HG03066 (cell line): ENCODE data around the gene XBP1.
"Not testable (repeated sequence)": the region's sequence is repeated elsewhere in the genome, so short reads cannot be mapped to it uniquely, and the experiment has no call there.

ENCODE experiments used
- ATAC-seq: cut with Tn5 transposase; IDR thresholded peaks from one replicate; pipeline ENCODE4 v1.9.1; 2021; ENCODE audit warnings: low read depth; ENCODE audit not compliant: unreplicated experiment

Gene XBP1

DNA sequence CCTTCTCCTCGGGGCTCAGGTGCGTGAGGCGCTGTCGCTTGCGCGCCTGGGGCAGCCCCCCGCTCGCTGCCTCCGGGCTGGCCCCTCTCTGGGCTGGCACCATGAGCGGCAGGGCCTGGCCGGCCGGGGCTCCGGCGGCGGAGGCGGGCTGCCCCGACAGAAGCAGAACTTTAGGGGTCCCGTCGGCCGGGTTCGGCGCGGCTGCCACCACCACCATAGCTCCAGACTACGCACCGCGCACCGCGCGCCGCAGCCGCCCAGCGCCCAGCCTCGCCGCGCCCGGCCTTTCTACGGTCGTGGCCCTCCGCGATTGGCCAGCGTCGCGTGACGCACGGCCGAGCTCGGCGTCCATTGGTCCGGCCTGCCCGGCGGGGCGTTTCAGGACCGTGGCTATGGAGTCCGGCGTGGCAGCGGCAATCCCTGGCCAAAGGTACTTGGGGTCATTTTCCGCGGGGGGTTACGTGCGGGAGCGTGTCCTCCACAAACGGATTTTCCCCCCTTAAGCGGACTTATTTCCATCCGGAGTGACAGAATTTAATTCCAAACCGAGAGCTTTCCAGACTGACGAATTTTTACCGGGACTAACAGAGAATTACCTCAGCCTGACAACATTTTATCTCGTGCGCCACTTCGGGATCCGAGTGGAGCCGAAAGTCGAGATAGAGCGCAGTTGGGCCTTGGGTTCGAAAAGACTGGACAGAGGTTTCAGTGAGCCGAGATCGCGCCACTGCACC lies at the start of gene XBP1:
TSS of gene XBP1 (minus strand) at position 262 of the 734 bp plus-strand sequence.
- peak; percentile 75 for ATAC-seq

DNA sequence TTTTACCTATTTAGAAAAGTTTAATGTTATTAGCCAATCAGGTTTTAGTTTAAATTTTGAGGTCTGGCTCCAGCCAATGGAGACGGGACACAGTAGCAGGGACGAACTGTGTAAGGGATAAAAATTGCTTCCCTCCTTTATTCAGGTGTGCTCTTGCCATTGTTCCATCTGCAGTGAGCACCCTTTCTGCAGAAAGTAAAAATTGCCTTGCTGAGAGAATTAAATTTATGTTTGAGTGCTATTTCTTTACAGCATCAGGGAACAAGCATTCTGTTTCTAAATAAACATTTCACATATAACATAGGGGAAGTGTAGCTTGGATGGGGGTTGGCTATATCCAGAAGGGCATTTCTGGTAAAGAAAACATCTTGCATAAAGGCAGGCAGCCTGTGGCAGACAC lies 46.6 kb upstream of the XBP1 start:
- ATAC-seq, result no peak

DNA sequence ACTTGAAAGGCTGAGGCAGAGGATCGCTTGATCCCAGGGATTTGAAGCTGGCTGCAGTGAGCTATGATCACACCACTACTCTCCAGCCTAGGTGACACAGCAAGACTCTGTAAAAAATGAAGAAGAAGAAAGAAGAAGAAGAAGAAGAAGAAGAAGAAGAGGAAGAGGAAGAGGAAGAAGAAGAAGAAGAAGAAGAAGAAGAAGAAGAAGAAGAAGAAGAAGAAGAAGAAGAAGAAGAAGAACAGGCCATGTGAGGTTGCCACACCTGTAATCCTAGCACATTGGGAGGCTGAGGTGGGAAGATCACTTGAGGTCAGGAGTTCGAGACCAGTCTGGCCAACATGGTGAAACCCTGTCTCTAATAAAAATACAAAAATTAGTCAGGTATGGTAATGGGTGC lies 43.9 kb upstream of the XBP1 start:
- ATAC-seq, result not testable (repeated sequence)

DNA sequence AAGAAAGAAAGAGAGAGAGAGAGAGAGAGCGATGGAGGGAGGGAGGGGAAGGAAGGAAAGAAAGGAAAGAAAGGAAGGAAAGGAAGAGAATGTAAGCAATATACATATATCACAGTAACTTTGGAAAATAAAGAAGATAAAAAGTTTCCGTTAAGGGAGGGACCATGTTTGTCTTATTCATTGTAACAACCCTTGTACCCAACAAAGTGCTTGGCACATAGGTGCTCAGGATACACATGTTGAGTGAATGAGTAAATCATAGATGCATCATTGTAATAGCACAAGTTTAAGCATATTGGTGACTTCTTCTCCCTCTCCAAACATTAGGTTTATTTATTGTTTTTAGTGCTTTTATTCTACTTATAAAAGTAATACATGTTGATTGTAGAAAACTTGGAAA lies 43.3 kb upstream of the XBP1 start:
- ATAC-seq, result no peak

DNA sequence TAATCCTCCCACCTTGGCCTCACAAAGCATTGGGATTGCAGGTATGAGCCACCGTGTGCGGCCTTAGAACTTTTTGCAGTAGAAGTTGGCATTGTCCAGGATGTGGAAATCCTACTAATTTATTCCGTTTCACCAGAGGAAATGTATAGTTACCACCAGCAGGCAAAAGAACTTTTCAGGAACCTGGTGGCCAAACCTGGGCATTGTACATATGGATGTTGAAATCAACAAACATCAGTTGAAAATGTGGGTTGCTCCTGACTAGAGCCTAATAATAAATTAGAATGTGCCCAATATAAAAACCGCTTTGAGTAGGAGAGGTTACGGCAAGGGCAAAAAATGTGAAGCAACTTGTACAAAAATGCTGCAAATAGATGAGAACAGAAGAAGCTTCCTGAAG lies 40.7 kb upstream of the XBP1 start:
- no peak for ATAC-seq

DNA sequence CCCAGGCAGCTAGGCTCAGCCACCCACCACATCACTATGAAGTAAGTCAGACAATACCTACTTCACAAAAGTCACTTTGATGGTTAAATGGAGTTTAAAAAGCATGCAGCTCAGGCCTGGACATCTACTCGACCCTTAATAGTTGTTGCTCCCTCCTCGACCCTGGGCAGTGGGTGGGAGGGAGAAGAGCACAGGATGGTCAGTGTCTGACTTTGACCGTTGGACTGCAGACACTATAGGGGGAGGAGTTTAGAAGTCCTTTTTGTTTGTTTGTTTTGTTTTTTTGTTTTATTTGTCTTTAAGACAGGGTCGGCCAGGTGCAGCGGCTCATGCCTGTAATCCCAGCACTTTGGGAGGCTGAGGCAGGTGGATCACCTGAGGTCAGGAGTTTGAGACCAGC lies 38.6 kb upstream of the XBP1 start:
- ATAC-seq, result no peak

DNA sequence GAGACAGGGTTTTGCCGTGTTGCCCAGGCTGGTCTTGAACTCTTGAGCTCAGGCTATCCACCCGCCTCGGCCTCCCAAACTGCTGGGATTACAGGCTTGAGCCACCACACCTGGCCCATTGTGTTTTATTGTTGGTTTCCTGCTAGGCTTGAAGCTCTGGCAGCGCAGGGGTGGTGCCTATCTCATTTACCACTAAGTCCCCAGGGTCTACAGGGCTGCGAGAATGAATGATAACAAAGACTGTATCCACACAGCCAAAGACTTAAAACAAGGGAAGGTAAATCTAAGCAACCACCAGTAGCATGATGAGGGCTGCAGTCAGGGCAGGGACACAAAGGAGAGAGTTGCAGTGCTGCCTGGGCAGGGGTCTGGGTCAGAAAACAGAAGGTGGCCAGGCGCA lies 37.3 kb upstream of the XBP1 start:
- ATAC-seq, result no peak

DNA sequence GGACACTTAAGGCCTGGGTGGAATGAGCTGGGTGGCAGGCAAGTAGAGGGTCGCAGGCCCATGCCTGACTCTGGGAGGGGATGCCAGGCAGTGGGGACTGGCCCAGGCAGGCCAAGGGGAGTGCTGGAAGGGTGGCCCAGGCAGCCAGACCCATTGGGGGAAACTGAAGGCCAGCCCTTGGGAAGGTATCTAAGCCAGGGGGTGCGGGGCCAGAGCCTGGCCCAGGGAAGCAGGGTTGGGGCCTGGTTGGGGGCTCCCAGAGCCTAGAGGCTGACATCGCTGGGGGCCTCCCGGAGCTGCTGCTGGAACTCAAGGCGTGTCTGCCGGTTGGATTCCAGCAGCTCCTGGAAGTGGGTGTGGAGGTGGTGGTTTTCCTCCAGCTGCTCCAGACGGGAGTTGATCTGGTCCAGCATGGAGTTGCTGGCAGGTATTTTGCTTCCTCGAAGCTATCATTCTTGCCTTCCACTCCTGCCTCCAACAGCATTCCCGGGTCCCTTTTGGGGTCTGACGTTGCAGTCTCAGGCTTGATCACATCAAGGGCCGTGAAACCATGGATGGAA lies 35.3 kb upstream of the XBP1 start:
- ATAC-seq, result no peak

DNA sequence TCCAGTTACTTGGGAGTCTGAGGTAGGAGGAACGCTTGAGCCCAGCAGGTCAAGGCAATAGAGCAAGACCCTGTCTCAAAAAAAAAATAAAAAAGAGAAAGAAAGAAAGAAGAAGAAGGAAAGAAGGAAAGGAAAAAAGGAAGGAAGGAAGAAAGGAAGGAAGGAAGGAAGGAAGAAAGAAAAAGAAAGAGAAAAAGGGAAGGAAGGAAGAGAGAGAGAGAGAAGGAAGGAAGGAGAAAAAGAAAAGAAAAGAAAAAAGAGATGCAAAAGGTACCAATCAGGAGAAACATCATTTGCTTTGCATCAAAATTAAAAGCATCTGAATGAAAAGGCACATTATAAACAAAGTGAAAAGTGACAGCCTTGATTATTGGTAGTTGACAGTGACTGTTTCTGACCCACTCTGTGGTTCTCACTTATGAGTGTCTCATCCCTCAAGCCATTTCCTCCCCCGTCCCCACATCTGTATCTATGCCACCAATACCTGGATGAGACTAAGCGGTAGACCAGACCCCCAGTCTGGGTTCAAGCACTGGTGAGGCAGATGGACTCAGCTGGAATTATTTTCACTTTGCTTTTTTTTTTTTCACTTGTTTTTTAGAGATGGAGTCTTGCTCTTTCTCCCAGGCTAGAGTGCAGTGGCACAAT lies 33.0 kb upstream of the XBP1 start:
- ATAC-seq, result no peak

DNA sequence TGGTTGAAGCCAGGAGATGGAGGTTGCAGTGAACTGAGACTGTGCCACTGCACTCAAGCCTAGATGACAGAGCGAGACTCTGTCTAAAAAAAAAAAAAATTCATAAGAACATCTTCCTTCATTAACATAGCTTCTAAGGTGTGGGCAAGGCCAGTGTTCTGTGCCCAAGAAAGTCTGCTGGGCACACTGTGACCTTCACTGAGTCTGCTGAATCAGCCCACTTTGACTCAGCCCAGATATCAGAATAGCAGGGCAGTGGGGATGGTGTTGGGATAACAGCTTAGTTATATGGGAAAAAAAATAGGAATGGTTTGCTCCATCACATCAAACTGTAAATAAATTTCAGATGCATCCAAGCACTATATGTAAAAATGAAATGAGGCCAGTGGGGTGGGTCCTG lies 32.4 kb upstream of the XBP1 start:
- no peak for ATAC-seq

DNA sequence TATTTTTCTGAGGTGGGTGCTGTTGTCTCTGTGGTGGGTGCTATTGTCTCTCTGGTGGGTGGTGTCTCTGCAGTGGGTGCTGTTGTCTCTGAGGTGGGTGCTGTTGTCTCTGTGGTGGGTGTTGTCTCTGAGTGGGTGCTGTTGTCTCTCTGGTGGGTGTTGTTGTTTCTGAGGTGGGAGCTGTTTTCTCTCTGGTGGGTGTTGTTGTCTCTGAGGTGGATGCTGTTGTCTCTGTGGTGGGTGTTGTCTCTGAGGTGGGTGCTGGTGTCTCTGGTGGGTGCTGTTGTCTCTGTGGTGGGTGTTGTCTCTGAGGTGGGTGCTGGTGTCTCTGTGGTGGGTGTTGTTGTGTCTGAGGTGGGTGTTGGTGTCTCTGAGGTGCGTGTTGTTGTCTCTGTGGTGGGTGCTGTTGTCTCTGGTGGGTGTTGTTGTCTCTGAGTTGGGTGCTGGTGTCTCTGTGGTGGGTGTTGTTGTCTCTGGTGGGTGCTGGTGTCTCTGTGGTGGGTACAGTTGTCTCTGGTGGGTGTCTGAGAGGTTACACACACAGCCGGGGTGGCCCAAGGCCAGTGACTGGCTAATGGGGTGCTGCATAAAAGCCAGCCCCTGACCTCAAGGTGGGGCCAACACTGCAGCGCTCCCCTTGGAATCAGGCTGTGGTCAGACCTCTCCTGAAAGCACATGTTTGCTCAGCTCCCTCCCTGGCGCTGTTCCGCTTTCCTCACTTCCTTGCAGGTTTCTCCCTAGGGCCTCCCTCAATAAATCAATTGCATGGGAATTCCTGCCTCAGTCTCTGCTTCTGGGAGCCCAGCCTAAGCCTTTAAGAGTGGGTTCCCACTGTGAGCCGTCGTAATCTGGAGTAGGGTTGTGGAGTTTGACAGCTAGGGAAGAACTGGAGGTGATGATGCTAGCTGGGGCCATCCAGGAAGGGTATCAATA lies 31.0 kb upstream of the XBP1 start:
- ATAC-seq, result no peak

DNA sequence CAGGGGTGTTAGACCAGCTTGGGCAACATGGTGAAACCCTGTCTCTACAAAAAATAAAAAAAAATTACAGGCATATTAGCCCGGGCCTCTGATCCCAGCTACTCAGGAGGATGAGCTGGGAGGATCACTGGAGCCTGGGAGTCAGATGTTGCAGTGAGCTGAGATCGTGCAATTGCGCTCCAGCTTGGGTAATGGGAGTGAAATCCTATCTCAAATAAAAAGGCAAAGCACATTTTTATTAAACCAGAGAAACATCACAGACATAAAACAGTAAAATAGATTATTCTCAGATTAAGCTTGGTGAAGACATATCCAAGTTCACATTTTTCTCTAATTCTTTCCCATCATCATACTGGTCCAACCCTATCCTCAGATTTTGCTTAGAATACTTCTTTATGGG lies 30.1 kb upstream of the XBP1 start:
- no peak for ATAC-seq

DNA sequence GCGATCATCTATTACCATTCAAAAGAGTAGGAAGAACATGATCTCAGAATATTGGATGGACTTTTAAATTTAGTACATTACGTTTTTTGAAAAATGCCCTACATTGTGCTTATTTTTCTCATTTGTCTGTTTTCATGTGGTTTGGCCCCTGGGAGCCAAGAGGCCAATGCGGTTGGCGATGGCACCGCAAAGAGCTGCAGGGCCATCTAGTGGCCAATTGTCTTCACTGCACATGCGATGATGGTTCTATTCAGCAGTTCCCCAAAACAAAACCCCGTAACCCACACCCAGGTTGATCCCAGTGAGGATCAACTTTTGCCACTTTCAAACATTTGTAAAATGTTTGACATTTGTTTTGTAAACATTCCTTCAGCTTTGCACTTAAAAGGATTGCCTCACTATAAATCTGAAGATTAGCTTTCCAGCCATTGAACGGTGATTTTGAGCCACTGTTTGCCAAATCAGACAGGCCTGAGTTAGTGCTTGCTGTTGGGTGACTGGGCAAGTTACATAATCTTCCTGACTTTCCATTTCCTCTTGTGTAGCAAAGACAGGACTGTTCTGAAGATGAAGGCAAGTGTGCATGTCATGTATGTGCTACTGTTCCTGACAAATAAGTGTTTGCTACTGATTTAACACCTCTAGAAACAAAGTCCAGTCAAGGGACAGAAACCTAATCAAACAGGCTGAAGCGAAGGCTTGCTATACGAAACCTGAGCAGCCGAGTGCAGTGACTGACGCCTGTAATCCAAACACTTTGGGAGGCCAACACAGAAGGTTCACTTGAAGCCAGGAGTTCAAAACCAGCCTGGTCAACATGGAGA lies 29.2 kb upstream of the XBP1 start:
- ATAC-seq, result no peak

DNA sequence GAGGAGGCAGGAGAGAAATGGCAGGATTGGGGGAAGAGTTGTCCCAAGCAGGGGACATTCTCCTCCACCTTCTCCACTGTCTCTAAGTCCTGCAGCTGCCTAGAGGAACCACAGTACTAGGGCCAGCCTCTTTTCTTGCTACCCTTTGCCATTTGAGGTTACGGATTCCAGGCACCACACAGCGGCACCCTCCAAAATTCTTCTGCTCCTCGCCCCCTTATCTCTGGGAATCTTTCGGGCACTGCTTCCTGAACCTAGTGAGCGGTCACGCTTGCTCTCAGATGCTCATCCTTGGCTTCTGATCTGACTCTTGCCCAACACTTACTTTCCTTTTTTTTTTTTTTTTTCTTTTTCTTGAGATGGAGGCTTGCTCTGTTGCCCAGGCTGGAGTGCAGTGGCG lies 26.6 kb upstream of the XBP1 start:
- no peak for ATAC-seq

DNA sequence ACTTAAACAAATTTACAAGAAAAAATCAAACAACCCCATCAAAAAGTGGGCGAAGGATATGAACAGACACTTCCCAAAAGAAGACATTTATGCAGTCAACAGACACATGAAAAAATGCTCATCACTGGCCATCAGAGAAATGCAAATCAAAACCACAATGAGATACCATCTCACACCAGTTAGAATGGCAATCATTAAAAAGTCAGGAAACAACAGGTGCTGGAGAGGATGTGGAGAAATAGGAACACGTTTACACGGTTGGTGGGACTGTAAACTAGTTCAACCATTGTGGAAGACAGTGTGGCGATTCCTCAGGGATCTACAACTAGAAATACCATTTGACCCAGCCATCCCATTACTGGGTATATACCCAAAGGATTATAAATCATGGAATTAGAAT lies 26.1 kb upstream of the XBP1 start:
- not testable (repeated sequence) for ATAC-seq

DNA sequence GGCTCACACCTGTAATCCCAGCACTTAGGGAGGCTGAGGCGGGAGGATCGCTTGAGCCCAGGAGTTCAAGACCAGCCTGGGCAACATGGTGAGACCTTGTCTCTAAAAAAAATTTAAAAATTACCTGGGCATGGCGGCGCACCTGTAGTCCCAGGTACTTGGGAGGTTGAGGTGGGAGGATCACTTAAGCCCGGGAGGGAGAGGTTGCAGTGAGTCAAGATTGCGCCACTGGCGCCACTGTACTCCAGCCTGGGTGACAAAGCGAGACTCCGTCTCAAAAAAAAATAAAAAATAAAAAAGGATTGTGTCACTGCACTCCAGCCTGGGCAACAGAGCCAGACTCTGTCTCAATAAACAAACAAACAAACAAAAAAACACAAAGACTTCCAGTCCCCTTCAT lies 24.1 kb upstream of the XBP1 start:
- not testable (repeated sequence) for ATAC-seq

DNA sequence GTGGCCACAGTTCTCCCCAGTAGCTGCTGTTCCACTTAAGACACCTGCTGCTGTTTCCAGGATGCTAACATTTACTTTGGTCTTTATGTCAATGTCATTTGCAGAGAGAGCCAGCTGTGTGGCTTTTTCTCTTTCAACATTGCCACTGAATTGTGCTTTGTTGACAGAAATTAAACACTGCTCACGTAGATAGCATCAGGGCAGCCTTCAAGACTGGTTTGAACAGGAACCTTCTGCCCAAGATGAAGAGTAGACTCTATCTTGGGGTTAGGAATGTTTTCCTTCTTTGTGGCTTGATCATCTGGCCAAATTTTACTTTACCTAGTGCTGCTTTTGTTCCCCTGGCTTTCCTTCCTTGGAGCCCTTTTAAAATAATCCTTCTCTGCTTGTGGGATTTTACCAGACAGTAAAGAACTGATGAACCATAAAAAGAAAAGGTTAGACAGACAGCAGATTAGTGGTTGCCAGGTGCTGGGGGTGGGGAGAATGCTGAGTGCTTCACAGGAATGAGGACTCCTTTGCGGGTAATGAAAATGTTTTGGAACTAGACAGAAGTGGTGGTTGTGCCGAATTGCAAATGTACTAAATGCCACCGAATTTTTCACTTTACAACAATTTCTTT lies 22.7 kb upstream of the XBP1 start:
- no peak for ATAC-seq

DNA sequence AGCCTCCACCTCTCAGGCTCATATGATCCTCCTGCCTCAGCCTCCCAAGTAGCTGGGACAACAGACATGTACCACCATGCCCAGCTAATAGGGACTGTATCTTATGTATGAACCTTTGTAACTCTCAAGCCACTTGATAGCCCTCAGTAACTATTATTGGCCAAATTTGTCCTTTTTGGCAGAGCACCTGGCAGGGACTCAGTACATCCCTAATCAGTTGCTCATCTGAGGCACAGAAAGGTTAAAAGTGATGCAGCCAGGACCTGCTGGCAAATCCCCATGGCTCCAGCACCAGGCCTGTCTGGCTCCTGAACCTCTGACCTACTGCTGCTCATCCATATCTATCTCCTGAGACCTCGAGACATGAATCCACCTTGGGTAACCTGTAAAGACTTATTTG lies 21.1 kb upstream of the XBP1 start:
- ATAC-seq, result no peak

DNA sequence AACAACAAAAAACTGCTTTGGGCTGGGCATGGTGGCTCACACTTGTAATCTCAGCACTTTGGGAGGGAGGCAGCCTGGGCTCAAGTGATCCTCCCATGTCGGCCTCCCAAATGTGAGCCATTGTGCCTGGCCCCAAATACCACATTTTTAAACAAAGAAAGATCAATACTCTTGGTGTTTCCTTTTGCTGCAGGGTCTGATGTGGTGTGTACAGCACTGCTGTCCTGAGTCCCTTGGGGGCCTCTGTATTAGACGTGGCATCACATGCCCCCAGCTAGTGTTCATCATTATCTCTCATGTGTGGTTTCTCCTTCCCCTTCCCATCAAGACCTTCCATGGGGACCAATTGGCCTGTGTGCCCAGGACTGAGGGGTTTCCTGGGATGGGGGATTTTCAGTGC lies 20.5 kb upstream of the XBP1 start:
- no peak for ATAC-seq
